Natural killer cell (primary cell): ENCODE measurements around the gene HOXB6. TPM values are rescaled to one million over a fixed set of nuclear protein-coding genes. Genes with fewer than 3 reads are reported as not detected.

ENCODE experiments used
- ATAC-seq, 3 donors: fragments of 150-1000 bp in 2 of 3; fragments of 200-7000 bp in 1 of 3; cut with Tn5 transposase; 1 replicate in 1 of 3; 2 replicates in 2 of 3; pipeline ENCODE4 v1.10.0; 2021; ENCODE audit warnings: mild to moderate bottlenecking in 2 of 3, moderate library complexity in 2 of 3
- DNase-seq, 2 donors: peaks; one replicate each; pipeline versions ENCODE4 v3.0.0 to v3.0.0-alpha.2; 2013 to 2021; ENCODE audit warnings: mixed read lengths in 1 of 2
- H3K27ac ChIP-seq: one replicate; pipeline ENCODE4 v1.5.1; 2013; ENCODE audit warnings: mild to moderate bottlenecking, low read length
- H3K27me3 ChIP-seq: one replicate; pipeline ENCODE4 v1.6.1; 2013; ENCODE audit warnings: low read length; ENCODE audit not compliant: control insufficient read depth, insufficient read depth
- H3K36me3 ChIP-seq: one replicate; pipeline ENCODE4 v1.6.1; 2013; ENCODE audit warnings: low read length; ENCODE audit not compliant: control insufficient read depth, insufficient read depth
- H3K4me1 ChIP-seq: one replicate; pipeline ENCODE4 v1.6.1; 2013; ENCODE audit warnings: low read length; ENCODE audit not compliant: control insufficient read depth, insufficient read depth
- H3K4me3 ChIP-seq: one replicate; pipeline ENCODE4 v1.5.1; 2013; ENCODE audit warnings: low read length
- H3K9me3 ChIP-seq: one replicate; pipeline ENCODE4 v1.6.1; 2013; ENCODE audit warnings: low read length; ENCODE audit not compliant: control insufficient read depth, insufficient read depth
- H3K27ac Mint-ChIP-seq, 2 donors: one replicate each; pipeline ENCODE4 v1.8.0; 2022; ENCODE audit warnings: mild to moderate bottlenecking in 2 of 2, mixed read lengths in 2 of 2, moderate library complexity in 1 of 2
- H3K27me3 Mint-ChIP-seq, 2 donors: one replicate each; pipeline ENCODE4 v1.8.0; 2022; ENCODE audit warnings: low read depth in 2 of 2, mixed read lengths in 2 of 2
- H3K36me3 Mint-ChIP-seq: one replicate; pipeline ENCODE4 v1.8.0; 2022; ENCODE audit warnings: mixed read lengths
- H3K4me1 Mint-ChIP-seq, 2 donors: one replicate each; pipeline ENCODE4 v1.8.0; 2022; ENCODE audit warnings: mixed read lengths in 2 of 2
- H3K4me3 Mint-ChIP-seq: one replicate; pipeline ENCODE4 v1.8.0; 2022; ENCODE audit warnings: mild to moderate bottlenecking, moderate library complexity, mixed read lengths
- H3K9me3 Mint-ChIP-seq, 2 donors: one replicate each; pipeline ENCODE4 v1.8.0; 2022; ENCODE audit warnings: mixed read lengths in 2 of 2
- CTCF ChIP-seq: fragments of 200-600 bp; IDR thresholded peaks from one replicate; pipeline ENCODE4 v1.8.0; 2022; ENCODE audit warnings: antibody characterized with exemption
- WGBS: methylation state at CpG from one replicate; pipeline ENCODE4 v1.1.7; 2013; ENCODE audit warnings: missing lambda C conversion rate; ENCODE audit not compliant: insufficient coverage; 5-methylcytosine and 5-hydroxymethylcytosine counted together
- intact Hi-C: fragments of 100-400 bp; cut with micrococcal nuclease; formaldehyde crosslinking; loops from one replicate; pipeline ENCODE4 v1.14.2; 2022
- total RNA-seq, 4 donors: library from RNA; stranded (reverse); fragments of 120-200 nt in 1 of 4; gene quantifications; one replicate each; pipeline versions ENCODE4 v1.2.3 to v1.2.4, GENCODE V29; 2013 to 2022

Gene HOXB6
- total RNA-seq, 3 donors from 2014 or later (not counting 1 experiment from before 2014, with no cell fraction given), result not detected

- Histone ChIP-seq H3K27me3 (no peaks in the 10 kb centered on the region), H3K36me3 (no peaks in the 10 kb centered on the region), H3K4me1 (peaks cover 26% of the 10 kb centered on the region), H3K9me3 (no peaks in the 10 kb centered on the region), H3K27ac (no peak overlapping the region), H3K4me3 (no peak overlapping the region)
- Mint-ChIP-seq H3K27me3 (peaks cover 0 to 10% of the 10 kb centered on the region in 2 donors), H3K9me3 (no peaks in the 10 kb centered on the region), H3K36me3 (no peaks in the 10 kb centered on the region), H3K4me1 (peaks cover 21 to 34% of the 10 kb centered on the region in 2 donors), H3K27ac (no peak overlapping the region), H3K4me3 (no peak overlapping the region)
- 83% methylated on average over 25 of the region's 26 CpGs for WGBS
- no peak for TF ChIP-seq CTCF
- DNase-seq (no peak), ATAC-seq (no peak)
- intact Hi-C loops, result no loop called here
Measured at GRCh38 chr17:48571024-48571818, 33.6 kb downstream of the HOXB6 start.

GRCh38 chr17:48570325-48571023 lies 34.3 kb downstream of the HOXB6 start:
- H3K36me3 ChIP-seq, result no peaks in the 10 kb centered on the region
- no peak for ATAC-seq
- no peaks in the 10 kb centered on the region for H3K27me3 ChIP-seq
- H3K9me3 ChIP-seq, result no peaks in the 10 kb centered on the region
- DNase-seq, result no peak
- TF ChIP-seq CTCF, result no peak
- Mint-ChIP-seq H3K27me3 (peaks cover 0 to 10% of the 10 kb centered on the region in 2 donors), H3K4me3 (no peak overlapping the region), H3K36me3 (no peaks in the 10 kb centered on the region), H3K27ac (no peak overlapping the region), H3K9me3 (no peaks in the 10 kb centered on the region), H3K4me1 (peaks cover 21 to 29% of the 10 kb centered on the region in 2 donors)
- intact Hi-C loops, result no loop called here
- no peak overlapping the region for H3K4me3 ChIP-seq
- H3K27ac ChIP-seq, result no peak overlapping the region
- peaks cover 20% of the 10 kb centered on the region for H3K4me1 ChIP-seq
- WGBS, result 80% methylated on average over 19 of the region's 19 CpGs

- H3K27me3 ChIP-seq, result no peaks in the 10 kb centered on the region
Measured at GRCh38 chr17:48569674-48570324, 35.0 kb downstream of the HOXB6 start.

More at GRCh38 chr17:48569674-48570324, 35.0 kb downstream of the HOXB6 start:
- Histone ChIP-seq H3K27ac (no peak overlapping the region), H3K9me3 (no peaks in the 10 kb centered on the region), H3K4me3 (no peak overlapping the region), H3K4me1 (peaks cover 20% of the 10 kb centered on the region), H3K36me3 (no peaks in the 10 kb centered on the region)
- no peak for ATAC-seq
- Mint-ChIP-seq H3K27ac (no peak overlapping the region), H3K9me3 (no peaks in the 10 kb centered on the region), H3K4me3 (no peak overlapping the region), H3K36me3 (no peaks in the 10 kb centered on the region), H3K4me1 (peaks cover 21 to 29% of the 10 kb centered on the region in 2 donors), H3K27me3 (peaks cover 0 to 10% of the 10 kb centered on the region in 2 donors)
- no peak for DNase-seq
- WGBS, result 94% methylated on average over 3 of the region's 6 CpGs
- intact Hi-C loops, result no loop called here
- no peak for TF ChIP-seq CTCF
